ENCODE results near the gene AGPAT1.
A peak's percentile ranks its signal among the peaks of the same experiment; 100 is the strongest.
"Not testable (repeated sequence)": the region's sequence is repeated elsewhere in the genome, so short reads cannot be mapped to it uniquely, and the experiment has no call there.

AGPAT1 gene

GRCh38 chr6:32186151-32186840, 10.4 kb upstream of the AGPAT1 start:
- not testable (repeated sequence) for DNase-seq (ENCODE audit: low read depth in 2 of 2)

GRCh38 chr6:32185681-32186131, 9.8 kb upstream of the AGPAT1 start:
- peak; percentile 40 to 58 for DNase-seq (ENCODE audit: low read depth in 2 of 2)

GRCh38 chr6:32184084-32184640, 8.3 kb upstream of the AGPAT1 start, which contains the start of gene AGER:
Gene AGER, minus strand, starts transcription at chr6:32184253. Its CDS starts 31 bp downstream, at chr6:32184222.
- DNase-seq (ENCODE audit: low read depth in 2 of 2): no peak

GRCh38 chr6:32183483-32184083, 7.7 kb upstream of the AGPAT1 start:
- no peak for DNase-seq (ENCODE audit: low read depth in 2 of 2)

GRCh38 chr6:32183030-32183429, 7.1 kb upstream of the AGPAT1 start:
- no peak for DNase-seq (ENCODE audit: low read depth in 2 of 2)

- DNase-seq (ENCODE audit: low read depth in 2 of 2): no peak
These were observed 6.7 kb upstream of the AGPAT1 start for GRCh38 chr6:32182555-32182981.

GRCh38 chr6:32181915-32182529, 6.1 kb upstream of the AGPAT1 start:
- no peak for DNase-seq (ENCODE audit: low read depth in 2 of 2)

GRCh38 chr6:32181148-32181702, 5.3 kb upstream of the AGPAT1 start:
- DNase-seq (ENCODE audit: low read depth in 2 of 2): no peak

GRCh38 chr6:32179766-32180405, 4.0 kb upstream of the AGPAT1 start:
- no peak for DNase-seq (ENCODE audit: low read depth in 2 of 2)

- DNase-seq (ENCODE audit: low read depth in 2 of 2): no peak
These were observed 2.9 kb upstream of the AGPAT1 start for GRCh38 chr6:32178547-32179440.

- DNase-seq (ENCODE audit: low read depth in 2 of 2): peak; percentile 81 to 90
These were observed 2.1 kb upstream of the AGPAT1 start, which contains the start of gene RNF5 for GRCh38 chr6:32177788-32178546. Gene RNF5, plus strand, starts transcription at chr6:32178405. Its CDS starts 107 bp downstream, at chr6:32178512.

GRCh38 chr6:32177183-32177787, 1.4 kb upstream of the AGPAT1 start:
- peak in 1 of 2 donors; percentile 28 for DNase-seq (ENCODE audit: low read depth in 2 of 2)

GRCh38 chr6:32176476-32177182, 745 bp upstream of the AGPAT1 start:
- DNase-seq (ENCODE audit: low read depth in 2 of 2): no peak

- DNase-seq (ENCODE audit: low read depth in 2 of 2): no peak
These were observed 568 bp downstream of the AGPAT1 start for GRCh38 chr6:32175322-32175710.

- no peak for DNase-seq (ENCODE audit: low read depth in 2 of 2)
These were observed 1.5 kb downstream of the AGPAT1 start for GRCh38 chr6:32174416-32174815.

GRCh38 chr6:32173051-32173727, 2.7 kb downstream of the AGPAT1 start:
- no peak for DNase-seq (ENCODE audit: low read depth in 2 of 2)

- DNase-seq (ENCODE audit: low read depth in 2 of 2): no peak
These were observed 4.7 kb downstream of the AGPAT1 start for GRCh38 chr6:32171234-32171633.

GRCh38 chr6:32170294-32170693, 5.6 kb downstream of the AGPAT1 start:
- no peak for DNase-seq (ENCODE audit: low read depth in 2 of 2)

Data from stimulated activated CD4-positive, alpha-beta T cell treated with anti-CD3 and anti-CD28 coated beads, Interleukin-4, amount 100 ng/mL, for 48 hours (primary cell).